Nephron progenitor cell (in vitro differentiated cells): ENCODE measurements around the gene LMBR1.
"Not testable (repeated sequence)": the region's sequence is repeated elsewhere in the genome, so short reads cannot be mapped to it uniquely, and the experiment has no call there.

Source experiments
- DNase-seq: peaks from one replicate; pipeline ENCODE4 v3.0.0; 2021
- H3K27ac Mint-ChIP-seq: 2 replicates; pipeline ENCODE4 v1.8.0; 2021; ENCODE audit warnings: mild to moderate bottlenecking, moderate library complexity, mixed read lengths
- H3K27me3 Mint-ChIP-seq: 2 replicates; pipeline ENCODE4 v1.8.0; 2021; ENCODE audit warnings: mild to moderate bottlenecking, low read depth, mixed read lengths; ENCODE audit not compliant: poor library complexity
- H3K36me3 Mint-ChIP-seq: 2 replicates; pipeline ENCODE4 v1.8.0; 2021; ENCODE audit warnings: low read depth, mixed read lengths
- H3K4me1 Mint-ChIP-seq: 2 replicates; pipeline ENCODE4 v1.8.0; 2021; ENCODE audit warnings: mixed read lengths
- H3K4me3 Mint-ChIP-seq: 2 replicates; pipeline ENCODE4 v1.8.0; 2021; ENCODE audit warnings: mild to moderate bottlenecking, moderate library complexity, mixed read lengths
- H3K9me3 Mint-ChIP-seq: 2 replicates; pipeline ENCODE4 v1.8.0; 2021; ENCODE audit warnings: mild to moderate bottlenecking, moderate library complexity, mixed read lengths
- CTCF ChIP-seq: fragments of 200-600 bp; sonication (generic); IDR thresholded peaks from 2 replicates; pipeline ENCODE4 v1.5.0; 2021; ENCODE audit warnings: antibody characterized with exemption

Gene LMBR1

GRCh38 chr7:156920076-156920475, 27.1 kb upstream of the LMBR1 start:
- H3K4me1 Mint-ChIP-seq: peaks cover 20% of the 10 kb centered on the region
- peaks cover 17% of the 10 kb centered on the region for H3K27me3 Mint-ChIP-seq
- no peak overlapping the region for H3K27ac Mint-ChIP-seq
- TF ChIP-seq CTCF: no peak
- no peaks in the 10 kb centered on the region for H3K36me3 Mint-ChIP-seq
- no peak for DNase-seq
- H3K9me3 Mint-ChIP-seq: peaks cover 13% of the 10 kb centered on the region
- H3K4me3 Mint-ChIP-seq: no peak overlapping the region

GRCh38 chr7:156919132-156919713, 26.2 kb upstream of the LMBR1 start:
- no peak for TF ChIP-seq CTCF
- H3K4me3 Mint-ChIP-seq: no peak overlapping the region
- peaks cover 16% of the 10 kb centered on the region for H3K27me3 Mint-ChIP-seq
- no peak for DNase-seq
- H3K9me3 Mint-ChIP-seq: peaks cover 16% of the 10 kb centered on the region
- no peak overlapping the region for H3K27ac Mint-ChIP-seq
- H3K4me1 Mint-ChIP-seq: peaks cover 20% of the 10 kb centered on the region
- H3K36me3 Mint-ChIP-seq: no peaks in the 10 kb centered on the region

- H3K4me1 Mint-ChIP-seq: peaks cover 20% of the 10 kb centered on the region
- H3K9me3 Mint-ChIP-seq: peaks cover 21% of the 10 kb centered on the region
- H3K36me3 Mint-ChIP-seq: no peaks in the 10 kb centered on the region
- H3K27me3 Mint-ChIP-seq: peaks cover 18% of the 10 kb centered on the region
- no peak for DNase-seq
- H3K27ac Mint-ChIP-seq: no peak overlapping the region
- H3K4me3 Mint-ChIP-seq: no peak overlapping the region
- TF ChIP-seq CTCF: no peak
Measured at GRCh38 chr7:156918635-156919034, 25.7 kb upstream of the LMBR1 start.

- not testable (repeated sequence) for H3K4me1 Mint-ChIP-seq, H3K4me3 Mint-ChIP-seq, H3K27ac Mint-ChIP-seq, DNase-seq, H3K36me3 Mint-ChIP-seq
- Mint-ChIP-seq H3K9me3 (peaks cover 20% of the 10 kb centered on the region), H3K27me3 (peaks cover 20% of the 10 kb centered on the region)
Measured at GRCh38 chr7:156909574-156910252, 16.7 kb upstream of the LMBR1 start.

GRCh38 chr7:156907656-156908055, 14.7 kb upstream of the LMBR1 start:
- no peak for TF ChIP-seq CTCF
- Mint-ChIP-seq H3K27me3 (peaks cover 16% of the 10 kb centered on the region), H3K36me3 (no peaks in the 10 kb centered on the region), H3K27ac (no peak overlapping the region), H3K9me3 (peaks cover 12% of the 10 kb centered on the region), H3K4me1 (peaks cover 15% of the 10 kb centered on the region), H3K4me3 (no peak overlapping the region)
- DNase-seq: no peak

GRCh38 chr7:156906200-156906649, 13.2 kb upstream of the LMBR1 start:
- H3K27ac Mint-ChIP-seq: no peak overlapping the region
- peaks cover 18% of the 10 kb centered on the region for H3K4me1 Mint-ChIP-seq

More at GRCh38 chr7:156906200-156906649, 13.2 kb upstream of the LMBR1 start:
- peaks cover 4% of the 10 kb centered on the region for H3K9me3 Mint-ChIP-seq
- peaks cover 9% of the 10 kb centered on the region for H3K27me3 Mint-ChIP-seq
- no peak for TF ChIP-seq CTCF
- H3K4me3 Mint-ChIP-seq: no peak overlapping the region
- no peak for DNase-seq
- H3K36me3 Mint-ChIP-seq: no peaks in the 10 kb centered on the region
